HL-60 (cell line): Measurements from ENCODE around the gene TRNT1.

Source experiments
- POLR2AphosphoS5 ChIP-seq: IDR thresholded peaks from 2 replicates; pipeline ENCODE4 v1.6.1; 2012; ENCODE audit warnings: low read depth
- TF ChIP-seq, protein P1 (sequence below): IDR thresholded peaks from one replicate; pipeline ENCODE4 v1.5.1; 2011; ENCODE audit warnings: low read length, control low read depth, inconsistent platforms; ENCODE audit not compliant: insufficient read depth

DNA sequence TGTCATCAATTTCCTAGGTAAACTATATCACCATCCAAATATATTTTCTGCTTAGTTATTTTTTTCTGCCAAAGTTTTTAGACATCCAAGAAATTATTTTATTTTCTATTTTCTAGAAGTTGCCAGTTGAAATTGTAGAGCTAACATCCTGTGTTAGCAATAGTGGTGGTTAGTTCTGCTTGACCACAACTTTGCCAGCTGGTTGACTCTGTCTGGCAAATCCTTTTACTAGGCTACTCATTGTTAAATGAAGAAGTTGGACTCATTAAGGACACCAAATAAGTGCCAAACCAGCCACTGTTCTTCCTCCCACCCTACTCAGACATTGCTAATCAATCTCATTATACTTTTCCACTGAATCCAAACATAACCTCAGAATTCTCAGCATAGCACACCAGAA lies 68.1 kb downstream of the TRNT1 start:
- TF ChIP-seq, protein P1, sequence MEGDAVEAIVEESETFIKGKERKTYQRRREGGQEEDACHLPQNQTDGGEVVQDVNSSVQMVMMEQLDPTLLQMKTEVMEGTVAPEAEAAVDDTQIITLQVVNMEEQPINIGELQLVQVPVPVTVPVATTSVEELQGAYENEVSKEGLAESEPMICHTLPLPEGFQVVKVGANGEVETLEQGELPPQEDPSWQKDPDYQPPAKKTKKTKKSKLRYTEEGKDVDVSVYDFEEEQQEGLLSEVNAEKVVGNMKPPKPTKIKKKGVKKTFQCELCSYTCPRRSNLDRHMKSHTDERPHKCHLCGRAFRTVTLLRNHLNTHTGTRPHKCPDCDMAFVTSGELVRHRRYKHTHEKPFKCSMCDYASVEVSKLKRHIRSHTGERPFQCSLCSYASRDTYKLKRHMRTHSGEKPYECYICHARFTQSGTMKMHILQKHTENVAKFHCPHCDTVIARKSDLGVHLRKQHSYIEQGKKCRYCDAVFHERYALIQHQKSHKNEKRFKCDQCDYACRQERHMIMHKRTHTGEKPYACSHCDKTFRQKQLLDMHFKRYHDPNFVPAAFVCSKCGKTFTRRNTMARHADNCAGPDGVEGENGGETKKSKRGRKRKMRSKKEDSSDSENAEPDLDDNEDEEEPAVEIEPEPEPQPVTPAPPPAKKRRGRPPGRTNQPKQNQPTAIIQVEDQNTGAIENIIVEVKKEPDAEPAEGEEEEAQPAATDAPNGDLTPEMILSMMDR = no peak
- TF ChIP-seq POLR2AphosphoS5 = no peak
